Raji (cell line): ENCODE measurements around the gene SNAI3.
A peak's percentile ranks its signal among the peaks of the same experiment; 100 is the strongest.

Source experiments
- POLR2A ChIP-seq: IDR thresholded peaks from 2 replicates; pipeline ENCODE4 v1.6.1; 2011; ENCODE audit warnings: low read depth, low read length, control low read depth; ENCODE audit not compliant: insufficient read depth

SNAI3 gene

GRCh38 chr16:88649195-88649923 is 36.9 kb downstream of the SNAI3 start:
- TF ChIP-seq POLR2A: no peak

- TF ChIP-seq POLR2A: no peak
Observed at GRCh38 chr16:88647178-88648070, 38.9 kb downstream of the SNAI3 start.

GRCh38 chr16:88646345-88647034 is 39.8 kb downstream of the SNAI3 start:
- 0 out of 2 replicates have a peak, but pooled peaks have one; percentile 2 for TF ChIP-seq POLR2A

- no peak for TF ChIP-seq POLR2A
Observed at GRCh38 chr16:88645941-88646340, 40.4 kb downstream of the SNAI3 start.

- no peak for TF ChIP-seq POLR2A
Observed at GRCh38 chr16:88645455-88645854, 40.9 kb downstream of the SNAI3 start.

GRCh38 chr16:88643644-88643932 is 42.7 kb downstream of the SNAI3 start:
- no peak for TF ChIP-seq POLR2A

- no peak for TF ChIP-seq POLR2A
Observed at GRCh38 chr16:88642881-88643643, 43.2 kb downstream of the SNAI3 start.

GRCh38 chr16:88640498-88641247 is 45.6 kb downstream of the SNAI3 start:
- 0 out of 2 replicates have a peak, but pooled peaks have one; percentile 20 for TF ChIP-seq POLR2A

- TF ChIP-seq POLR2A: no peak
Observed at GRCh38 chr16:88640039-88640495, 46.2 kb downstream of the SNAI3 start.

- no peak for TF ChIP-seq POLR2A
Observed at GRCh38 chr16:88639231-88640038, 46.9 kb downstream of the SNAI3 start.

DNA sequence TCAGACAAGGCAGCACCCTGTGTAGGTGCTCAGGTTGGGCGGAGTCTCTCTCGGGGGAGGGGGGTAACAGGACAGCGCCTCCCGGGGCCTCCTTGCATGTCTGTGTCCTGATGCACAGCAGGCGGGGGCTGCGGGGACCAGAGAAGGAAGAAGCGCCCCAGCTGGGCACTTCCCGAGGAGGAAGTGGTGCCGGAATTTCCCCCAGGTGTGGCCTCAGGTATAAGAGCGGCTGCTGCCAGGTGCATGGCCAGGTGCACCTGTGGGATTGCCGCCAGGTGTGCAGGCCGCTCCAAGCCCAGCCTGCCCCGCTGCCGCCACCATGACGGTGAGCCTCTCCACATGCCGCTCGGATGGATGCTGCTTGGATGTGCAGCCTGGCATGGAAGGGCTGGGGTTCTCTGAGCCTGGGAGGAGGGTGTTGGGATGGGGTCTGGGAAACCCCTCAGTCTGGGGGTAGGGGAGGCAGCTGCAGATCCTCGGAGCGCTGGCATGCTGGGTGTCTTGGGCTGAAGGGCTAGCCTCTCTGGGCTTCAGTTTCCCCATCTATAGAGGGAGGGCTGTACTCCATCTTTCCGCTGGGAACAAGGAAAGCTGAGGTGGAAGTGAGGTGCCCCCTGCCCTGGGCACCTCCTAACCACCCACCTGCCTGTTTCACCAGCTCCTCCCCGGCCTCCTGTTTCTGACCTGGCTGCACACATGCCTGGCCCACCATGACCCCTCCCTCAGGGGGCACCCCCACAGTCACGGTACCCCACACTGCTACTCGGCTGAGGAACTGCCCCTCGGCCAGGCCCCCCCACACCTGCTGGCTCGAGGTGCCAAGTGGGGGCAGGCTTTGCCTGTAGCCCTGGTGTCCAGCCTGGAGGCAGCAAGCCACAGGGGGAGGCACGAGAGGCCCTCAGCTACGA is 47.7 kb downstream of the SNAI3 start, which contains the start of gene IL17C:
Gene IL17C, plus strand, starts transcription at position 250 of the 908 bp plus-strand sequence. Its CDS starts 70 bp downstream, at position 320.
- no peak for TF ChIP-seq POLR2A

GRCh38 chr16:88636488-88637265 is 49.6 kb downstream of the SNAI3 start:
- no peak for TF ChIP-seq POLR2A
